GM21526 (cell line): ENCODE measurements around the gene SCN3B.
A peak's percentile ranks its signal among the peaks of the same experiment; 100 is the strongest.

Source experiments
- ATAC-seq: cut with Tn5 transposase; IDR thresholded peaks from one replicate; pipeline ENCODE4 v1.9.1; 2021; ENCODE audit warnings: moderate library complexity; ENCODE audit not compliant: unreplicated experiment, low FRiP score

Gene SCN3B

GRCh38 chr11:123580137-123580536 is 74.3 kb downstream of the SCN3B start:
- peak; percentile 5 for ATAC-seq

- no peak for ATAC-seq
Observed at GRCh38 chr11:123579482-123579812, 75.0 kb downstream of the SCN3B start.
